Prostate gland (tissue), 2 donors: ENCODE results near the gene PIWIL1.

ENCODE experiments used
- CTCF ChIP-seq, 4 experiments: fragments of 200-600 bp in 2 of 4; fragments of 450-650 bp in 2 of 4; sonication (generic) in 2 of 4; IDR thresholded peaks; 1 replicate in 3 of 4; 2 replicates in 1 of 4; pipeline ENCODE4 v1.5.1; 2016 to 2019; ENCODE audit warnings: antibody characterized with exemption in 4 of 4, mild to moderate bottlenecking in 2 of 4, moderate library complexity in 2 of 4
- POLR2A ChIP-seq: fragments of 450-650 bp; IDR thresholded peaks from one replicate; pipeline ENCODE4 v1.6.1; 2016; ENCODE audit warnings: antibody characterized with exemption, mild to moderate bottlenecking
- POLR2AphosphoS5 ChIP-seq: sonication (generic); formaldehyde crosslinking; IDR thresholded peaks from one replicate; pipeline ENCODE4 v1.6.1; 2017; ENCODE audit warnings: antibody characterized with exemption

GRCh38 chr12:130421896-130422295 lies 84.2 kb downstream of the PIWIL1 start:
- TF ChIP-seq CTCF (IDR thresholded peaks at IDR 0.05) (no peak), POLR2AphosphoS5 (no peak), POLR2A (no peak)
